Muscle of back (tissue), 11 donors: ENCODE measurements around the gene JPH3. TPM values are rescaled to one million over a fixed set of nuclear protein-coding genes. Genes with fewer than 3 reads are reported as not detected.

Source experiments
- DNase-seq, 3 donors: peaks; one replicate each; pipeline versions ENCODE4 v3.0.0 to v3.0.0-alpha.2; 2013
- polyA plus RNA-seq, 10 donors: library from polyadenylated mRNA; unstranded; fragments of 120-200 nt; gene quantifications; one replicate each; pipeline ENCODE4 v1.2.1, GENCODE V29; 2013; ENCODE audit not compliant: insufficient read length in 10 of 10

Gene JPH3
- polyA plus RNA-seq, 10 donors = 0.23 to 1.2 (median 0.38) TPM

DNA sequence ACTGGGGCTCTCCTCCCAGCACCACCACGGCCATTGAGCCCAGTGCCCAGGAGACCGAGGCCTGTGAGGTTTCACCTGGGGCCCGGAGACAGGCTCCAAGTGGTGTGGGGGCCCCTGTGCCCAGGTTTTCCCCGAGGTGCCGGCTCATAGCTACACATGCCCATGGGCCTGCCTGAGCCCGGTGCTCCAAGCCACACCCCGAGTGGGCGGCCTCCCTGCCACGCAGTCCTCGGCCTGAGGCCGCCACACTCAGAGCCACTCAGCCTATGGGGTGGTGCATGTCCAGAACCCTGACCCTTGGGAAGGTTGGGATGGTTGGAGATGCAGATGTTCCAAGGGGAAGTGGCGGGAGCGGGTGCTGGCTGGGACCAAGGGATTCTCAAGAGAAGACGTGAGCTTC is 24.1 kb downstream of the JPH3 start:
- no peak for DNase-seq

DNA sequence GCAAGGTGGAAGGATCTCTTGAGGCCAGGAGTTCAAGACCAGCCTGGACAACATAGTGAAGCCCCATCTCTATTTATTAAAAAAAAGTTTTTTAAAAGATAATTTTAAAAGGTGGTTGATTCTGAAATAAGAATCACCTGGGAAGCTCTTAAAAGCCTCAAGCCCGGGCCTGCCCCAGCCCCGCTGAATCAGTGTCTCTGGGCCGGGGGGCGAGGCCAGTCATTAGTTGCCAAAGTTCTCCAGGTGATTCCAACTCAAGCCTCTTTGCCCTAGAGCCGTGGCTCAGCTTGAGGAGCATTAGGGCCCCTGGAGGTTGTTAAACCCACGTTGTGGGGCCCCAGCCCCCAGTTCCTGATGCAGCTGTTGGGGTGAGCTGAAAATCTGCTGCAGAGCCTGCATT is 24.6 kb downstream of the JPH3 start:
- DNase-seq = no peak

- DNase-seq = no peak
Measured at GRCh38 chr16:87627542-87628245, 25.4 kb downstream of the JPH3 start.

DNA sequence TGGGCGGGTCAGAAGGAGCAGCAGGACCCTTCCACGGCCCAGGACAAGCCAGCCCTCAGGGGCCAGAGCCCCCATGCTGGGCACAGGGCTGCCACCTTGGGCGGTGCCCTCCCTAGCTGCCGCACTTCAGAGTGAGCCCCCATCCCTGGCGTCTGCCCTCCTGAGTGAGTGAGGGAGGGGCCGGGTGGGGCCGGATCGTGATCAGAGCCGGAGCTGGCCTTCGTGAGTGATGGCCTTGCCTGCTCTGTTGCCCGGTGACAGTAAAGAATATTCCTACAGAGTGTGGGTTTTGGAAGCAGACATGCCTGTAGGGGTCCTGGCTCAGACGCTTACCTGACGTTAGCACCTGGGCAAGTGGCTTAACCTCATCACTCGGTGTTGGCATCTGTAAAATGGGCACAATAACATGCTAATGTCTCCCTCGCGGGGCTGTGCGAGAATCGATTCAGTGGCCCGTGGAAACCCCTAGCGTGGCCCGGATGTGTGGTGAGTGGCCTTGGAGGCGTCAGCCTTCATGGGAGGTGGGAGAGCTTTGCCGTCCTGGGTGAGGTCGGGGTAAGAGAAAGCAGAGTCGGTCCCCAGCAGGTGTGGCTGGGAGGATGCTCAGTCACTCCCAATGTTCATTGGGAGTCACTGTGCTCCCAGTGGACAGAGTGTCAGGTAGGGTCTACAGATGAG is 26.1 kb downstream of the JPH3 start:
- DNase-seq = no peak

DNA sequence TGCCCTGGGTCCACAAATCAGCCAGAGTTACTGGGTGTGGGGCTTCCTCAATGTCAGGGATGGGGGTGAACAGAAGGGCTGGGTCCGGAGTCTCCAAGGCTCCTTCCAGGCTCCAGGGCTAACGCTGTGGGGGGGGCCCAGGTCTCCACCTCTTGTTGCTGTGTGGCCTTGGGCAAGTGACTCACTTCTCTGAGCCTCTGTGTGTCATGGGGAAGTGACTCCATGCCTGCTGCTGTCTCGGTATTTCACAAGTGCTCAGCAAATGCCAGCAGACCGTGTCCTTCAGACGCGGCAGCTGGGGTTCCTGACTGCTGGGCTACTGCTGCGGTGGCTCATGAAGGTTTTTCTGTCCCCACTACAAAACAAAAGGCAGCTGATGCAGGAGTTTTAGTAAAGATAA is 26.6 kb downstream of the JPH3 start:
- no peak for DNase-seq

GRCh38 chr16:87631067-87631466 is 28.8 kb downstream of the JPH3 start:
- no peak for DNase-seq

- no peak for DNase-seq
Measured at GRCh38 chr16:87634411-87634810, 32.1 kb downstream of the JPH3 start.

DNA sequence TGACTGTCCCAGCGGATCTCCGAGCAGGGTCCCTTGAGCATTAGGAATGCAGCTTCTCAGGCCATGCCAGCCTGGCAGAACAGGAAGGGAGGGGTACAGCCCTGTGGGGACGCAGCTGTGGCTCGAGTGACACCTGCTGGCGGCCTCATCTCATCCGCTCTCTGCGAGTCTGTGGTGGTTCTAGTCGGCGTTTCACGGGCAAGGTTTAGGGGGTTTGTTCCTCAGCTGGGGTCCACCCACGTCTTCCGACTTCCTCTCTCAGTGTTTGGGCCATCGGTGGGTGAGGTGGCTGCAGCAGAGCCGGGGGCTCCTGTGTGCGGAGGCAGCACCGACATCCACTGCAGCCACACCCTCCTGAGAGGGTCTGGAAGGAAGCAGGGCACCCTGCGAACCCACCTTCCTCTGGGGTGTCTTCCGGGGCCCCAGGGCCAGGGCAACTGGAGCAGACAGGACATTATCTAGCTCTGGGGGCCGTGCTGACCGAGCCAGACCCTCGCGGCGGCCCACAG is 33.3 kb downstream of the JPH3 start:
- DNase-seq = peak; percentile 7 to 40 (median 18)

- peak; percentile 45 to 77 (median 72) for DNase-seq
Measured at GRCh38 chr16:87636050-87636684, 33.9 kb downstream of the JPH3 start.

- DNase-seq = no peak
Measured at GRCh38 chr16:87636741-87637140, 34.4 kb downstream of the JPH3 start.

- no peak for DNase-seq
Measured at GRCh38 chr16:87637357-87637756, 35.0 kb downstream of the JPH3 start.

GRCh38 chr16:87638736-87639135 is 36.4 kb downstream of the JPH3 start:
- no peak for DNase-seq

- no peak for DNase-seq
Measured at GRCh38 chr16:87641721-87642120, 39.4 kb downstream of the JPH3 start.

- no peak for DNase-seq
Measured at GRCh38 chr16:87642491-87642890, 40.2 kb downstream of the JPH3 start.

DNA sequence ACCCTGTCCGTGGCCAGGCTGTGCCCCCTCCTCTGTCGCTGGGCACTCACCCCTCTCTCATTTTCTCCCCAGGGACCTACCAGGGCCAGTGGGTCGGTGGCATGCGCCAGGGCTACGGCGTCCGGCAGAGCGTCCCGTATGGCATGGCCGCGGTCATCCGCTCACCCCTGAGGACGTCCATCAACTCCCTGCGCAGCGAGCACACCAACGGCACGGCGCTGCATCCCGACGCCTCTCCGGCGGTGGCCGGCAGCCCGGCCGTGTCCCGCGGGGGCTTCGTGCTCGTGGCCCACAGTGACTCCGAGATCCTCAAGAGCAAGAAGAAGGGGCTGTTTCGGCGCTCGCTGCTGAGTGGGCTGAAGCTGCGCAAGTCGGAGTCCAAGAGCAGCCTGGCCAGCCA is 41.9 kb downstream of the JPH3 start:
- DNase-seq = no peak

DNA sequence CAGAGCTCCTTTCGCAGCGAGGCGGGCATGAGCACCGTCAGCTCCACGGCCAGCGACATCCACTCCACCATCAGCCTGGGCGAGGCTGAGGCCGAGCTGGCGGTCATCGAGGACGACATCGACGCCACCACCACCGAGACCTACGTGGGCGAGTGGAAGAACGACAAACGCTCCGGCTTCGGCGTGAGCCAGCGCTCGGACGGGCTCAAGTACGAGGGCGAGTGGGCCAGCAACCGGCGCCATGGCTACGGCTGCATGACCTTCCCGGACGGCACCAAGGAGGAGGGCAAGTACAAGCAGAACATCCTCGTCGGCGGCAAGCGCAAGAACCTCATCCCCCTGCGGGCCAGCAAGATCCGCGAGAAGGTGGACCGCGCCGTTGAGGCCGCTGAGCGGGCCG is 42.3 kb downstream of the JPH3 start:
- no peak for DNase-seq

GRCh38 chr16:87645802-87646201 is 43.5 kb downstream of the JPH3 start:
- no peak for DNase-seq

DNA sequence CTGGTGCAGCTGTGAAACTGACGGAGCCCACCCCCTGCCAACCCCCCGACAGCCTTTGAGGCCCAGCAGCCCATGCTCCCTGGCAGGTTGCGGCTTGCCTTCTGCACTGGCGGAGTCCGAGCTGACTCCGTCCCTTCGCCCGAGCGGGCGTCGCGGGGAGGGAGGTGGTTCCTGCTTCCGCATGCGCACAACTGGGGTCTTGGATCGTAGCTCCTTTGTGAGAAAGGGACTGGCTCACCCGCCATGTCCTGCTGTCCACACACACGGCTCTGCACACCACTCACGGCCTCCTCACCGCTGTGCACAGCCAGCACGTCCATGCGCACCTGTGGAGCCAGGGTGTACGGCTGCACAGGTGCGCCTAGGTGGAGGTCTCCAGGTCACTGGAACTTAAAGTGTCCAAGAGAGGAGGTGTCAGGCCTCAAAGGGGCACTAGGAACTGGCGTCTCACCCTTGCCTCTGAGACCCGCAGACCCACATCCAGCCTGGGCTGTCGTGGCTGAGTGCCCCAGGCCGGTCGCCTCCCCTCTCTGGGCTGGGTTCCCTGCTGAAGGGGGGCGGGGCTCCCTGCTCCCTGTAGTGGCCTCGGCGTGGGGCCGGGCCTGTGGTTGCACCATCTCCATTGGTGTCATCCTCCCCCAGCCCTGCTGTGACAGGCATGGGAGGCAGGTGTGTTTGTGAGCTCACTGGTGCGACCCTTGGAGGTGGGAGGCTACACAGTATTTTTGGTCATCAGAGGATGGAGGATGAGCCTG is 45.3 kb downstream of the JPH3 start:
- DNase-seq = no peak

- no peak for DNase-seq
Measured at GRCh38 chr16:87648236-87648635, 45.9 kb downstream of the JPH3 start.

GRCh38 chr16:87648698-87649487 is 46.6 kb downstream of the JPH3 start:
- DNase-seq = no peak

DNA sequence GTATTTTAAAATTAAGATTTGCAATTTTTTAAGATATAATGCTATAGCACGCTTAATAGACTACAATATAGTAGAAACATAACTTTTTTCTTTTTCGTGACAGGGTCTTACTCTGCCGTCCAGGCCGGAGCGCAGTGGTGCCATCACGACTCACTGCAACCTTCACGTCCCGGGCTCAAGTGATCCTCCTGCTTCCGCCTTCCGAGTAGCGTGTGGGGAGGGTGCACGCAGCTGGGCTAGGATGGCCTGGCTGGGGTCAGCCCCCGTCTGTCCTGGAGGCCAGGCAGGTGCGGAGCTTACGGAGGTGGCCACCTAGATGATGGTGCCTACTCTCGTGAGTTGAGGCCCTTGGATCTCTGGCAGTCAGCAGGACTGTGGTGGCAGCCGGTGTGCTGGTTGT is 50.1 kb downstream of the JPH3 start:
- no peak for DNase-seq
